Measurements from ENCODE around the gene PRICKLE2.

Gene PRICKLE2

GRCh38 chr3:64152676-64153466 lies 72.4 kb downstream of the PRICKLE2 start:
- DNase-seq = no peak

GRCh38 chr3:64152086-64152485 lies 73.2 kb downstream of the PRICKLE2 start:
- DNase-seq = no peak

DNA sequence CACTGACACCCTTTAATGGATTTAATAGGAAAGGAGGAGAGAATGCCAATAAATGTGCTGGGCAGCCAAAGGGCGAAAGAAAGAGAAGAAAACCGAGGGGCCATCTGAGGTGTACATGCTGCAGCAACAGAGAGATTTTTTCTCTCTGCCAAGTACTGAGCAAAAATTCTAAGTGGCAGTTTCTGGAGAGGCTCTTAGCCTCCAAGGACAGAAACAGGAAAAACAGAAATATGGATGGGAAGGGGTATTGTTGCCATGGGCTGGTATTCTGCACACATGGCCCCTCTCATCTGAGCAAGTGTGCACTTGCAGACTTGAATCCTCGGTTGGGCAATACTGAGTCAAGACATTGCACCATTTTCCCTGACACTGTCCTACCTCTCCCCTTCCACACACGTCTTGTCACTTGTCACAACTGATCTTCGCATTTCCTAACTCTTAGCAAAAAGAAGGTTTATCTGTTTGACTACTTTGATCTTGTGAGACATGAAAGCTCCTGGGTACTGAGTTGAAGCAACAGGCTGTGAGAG lies 73.9 kb downstream of the PRICKLE2 start:
- no peak for DNase-seq

DNA sequence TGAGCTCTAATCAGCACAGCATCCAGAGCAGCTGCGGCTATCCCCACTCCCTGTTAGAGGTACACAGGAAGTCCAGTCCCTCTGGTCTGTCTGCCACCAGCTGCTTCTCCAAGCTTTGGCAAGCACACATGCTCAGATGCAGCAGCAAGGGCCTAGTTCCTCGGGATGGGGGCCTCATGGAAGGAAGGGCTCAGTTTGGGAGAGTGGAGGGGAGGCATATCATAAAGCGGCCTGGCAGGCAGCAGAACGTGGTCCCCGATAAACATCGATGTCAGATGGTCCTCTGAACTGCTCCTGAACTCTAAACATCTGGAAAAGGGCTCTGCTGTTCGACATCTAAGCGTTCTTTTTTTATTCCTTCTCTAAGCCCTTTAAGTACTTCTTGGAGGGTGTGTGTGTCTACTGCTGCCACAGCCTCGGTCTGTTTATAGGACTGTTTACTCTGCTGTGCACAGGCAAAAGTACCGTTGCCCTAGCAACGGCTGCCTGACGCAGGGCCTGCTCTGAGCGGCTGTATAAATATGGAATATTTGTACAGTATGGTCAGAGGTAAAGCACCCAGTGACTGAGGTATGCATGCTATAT lies 74.6 kb downstream of the PRICKLE2 start:
- no peak for DNase-seq

GRCh38 chr3:64149886-64150285 lies 75.4 kb downstream of the PRICKLE2 start:
- DNase-seq = no peak

- no peak for DNase-seq
Measured at GRCh38 chr3:64148955-64149653, 76.2 kb downstream of the PRICKLE2 start.

GRCh38 chr3:64147211-64147610 lies 78.1 kb downstream of the PRICKLE2 start:
- no peak for DNase-seq

GRCh38 chr3:64145438-64145837 lies 79.8 kb downstream of the PRICKLE2 start:
- no peak for DNase-seq

DNA sequence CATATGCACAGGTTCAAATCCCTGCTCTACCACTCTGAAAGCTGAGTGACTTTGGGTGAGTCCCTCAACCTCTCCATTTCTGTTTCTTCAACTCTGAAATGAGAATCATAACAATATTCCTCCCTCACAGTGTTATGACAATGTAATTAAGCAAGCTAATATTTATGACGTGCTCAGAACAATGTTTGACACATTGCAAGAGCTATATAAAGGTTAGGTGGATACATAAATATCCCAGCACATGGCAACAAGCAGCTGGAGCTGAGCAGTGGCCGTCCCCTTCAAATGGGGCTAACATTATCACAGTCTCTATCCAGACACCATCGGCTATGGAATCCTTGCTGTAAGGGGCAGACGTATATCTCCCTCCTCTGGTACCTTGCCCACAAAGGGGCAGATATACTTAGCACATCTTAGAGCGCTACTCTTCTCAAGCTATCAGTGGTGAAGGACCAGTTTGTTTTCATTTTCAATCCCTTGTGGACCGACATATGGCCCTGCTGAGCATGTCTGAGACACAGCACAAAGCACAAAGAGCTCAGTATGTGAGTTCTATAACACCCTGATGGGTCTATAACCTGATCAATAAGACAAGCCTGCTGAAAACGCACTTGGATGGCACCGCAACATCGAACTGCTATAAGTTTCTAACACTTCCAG lies 80.9 kb downstream of the PRICKLE2 start:
- no peak for DNase-seq

DNA sequence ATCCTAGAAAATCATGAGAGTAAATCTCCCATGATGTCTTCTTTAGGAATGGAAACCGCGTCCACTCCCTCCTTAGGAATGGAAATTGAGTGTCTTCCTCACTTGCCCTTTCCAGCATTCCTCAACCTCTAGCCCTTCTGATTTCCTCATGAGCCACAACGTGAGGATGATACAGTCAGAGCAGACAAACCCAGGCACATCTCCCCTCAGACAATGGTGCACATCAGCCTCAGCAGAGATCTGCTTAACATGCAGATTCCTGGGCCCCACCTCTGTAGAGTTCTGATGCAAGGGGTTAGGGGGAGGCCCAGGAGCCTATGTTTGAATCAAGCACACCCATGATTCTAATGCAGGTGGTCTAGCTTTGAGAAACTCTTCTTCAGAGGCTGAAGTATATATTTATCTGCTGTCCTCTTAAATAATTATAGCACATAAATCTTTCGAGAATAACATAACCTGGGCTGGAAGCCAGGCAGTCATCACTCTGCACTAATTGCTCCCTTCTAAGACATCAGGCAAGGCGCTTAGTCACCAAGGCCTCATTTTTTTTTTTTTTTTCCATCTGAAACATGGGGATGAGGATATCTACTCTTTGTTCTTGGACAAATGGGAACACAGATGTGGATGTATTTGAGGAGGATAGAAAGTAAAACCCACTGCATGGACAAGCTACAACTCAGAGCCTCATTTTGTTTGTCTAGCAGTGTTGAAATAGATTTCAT lies 81.7 kb downstream of the PRICKLE2 start:
- no peak for DNase-seq

DNA sequence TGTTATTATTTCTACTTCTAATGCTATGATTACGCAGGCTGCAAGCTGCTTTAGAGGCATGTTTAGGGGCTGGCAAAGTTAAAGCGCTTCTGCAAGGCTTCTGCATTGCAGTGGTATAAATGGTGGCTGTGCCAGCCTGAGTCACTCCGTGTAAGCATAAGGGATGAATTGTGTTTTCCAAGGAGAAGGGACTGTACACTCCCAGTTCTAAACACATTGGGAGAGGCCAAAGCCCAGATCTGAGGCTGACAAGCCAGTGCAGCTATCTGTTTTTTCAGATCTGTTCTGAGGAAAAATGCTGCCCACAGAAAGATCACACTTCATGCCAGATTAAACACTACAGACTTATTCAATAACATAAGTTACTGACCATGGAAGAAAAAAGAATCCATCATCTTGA lies 83.8 kb downstream of the PRICKLE2 start:
- DNase-seq = no peak

- DNase-seq = no peak
Measured at GRCh38 chr3:64140651-64141050, 84.6 kb downstream of the PRICKLE2 start.

- DNase-seq = no peak
Measured at GRCh38 chr3:64138656-64139375, 86.5 kb downstream of the PRICKLE2 start.

- DNase-seq = no peak
Measured at GRCh38 chr3:64138046-64138445, 87.2 kb downstream of the PRICKLE2 start.

DNA sequence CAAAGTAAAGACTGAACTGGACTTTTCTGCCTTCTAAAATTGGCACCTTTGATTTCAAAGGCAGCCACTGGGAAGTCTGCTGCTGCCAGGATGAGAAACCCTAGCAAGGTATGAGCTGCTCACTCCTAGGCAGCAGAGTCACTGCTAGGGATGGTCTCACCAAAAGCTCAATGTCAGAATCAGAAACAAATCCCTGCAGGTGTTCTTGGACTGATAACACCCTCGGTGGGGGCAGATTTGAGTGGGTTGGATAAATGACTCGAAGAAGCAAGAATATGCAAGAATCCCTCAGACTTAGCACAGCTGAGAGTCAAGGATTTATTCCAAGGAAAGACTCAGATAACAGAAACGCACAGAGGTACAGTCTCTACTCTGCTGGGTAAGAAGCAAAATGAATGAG lies 90.4 kb downstream of the PRICKLE2 start:
- no peak for DNase-seq

GRCh38 chr3:64133987-64134386 lies 91.3 kb downstream of the PRICKLE2 start:
- no peak for DNase-seq

DNA sequence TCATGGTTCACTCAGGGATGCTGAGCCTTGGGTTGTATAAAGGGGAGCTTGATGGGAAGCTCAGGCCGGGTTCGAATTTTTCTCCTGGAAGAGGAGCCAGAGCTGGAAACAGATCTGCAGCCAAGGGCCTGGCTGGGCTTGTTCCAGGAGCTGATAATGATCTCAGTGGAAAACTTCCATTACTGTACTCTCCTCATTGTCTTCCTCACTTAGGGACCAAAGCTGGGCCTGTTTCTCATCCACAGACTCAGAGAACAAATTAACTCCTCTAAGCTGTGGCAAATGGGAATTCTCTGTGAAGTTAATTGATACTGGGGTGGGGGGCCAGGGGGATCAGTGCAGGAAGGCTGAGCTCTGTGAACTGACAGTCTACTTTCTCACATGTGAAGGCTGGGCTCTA lies 92.0 kb downstream of the PRICKLE2 start:
- no peak for DNase-seq

- DNase-seq = no peak
Measured at GRCh38 chr3:64131725-64132469, 93.4 kb downstream of the PRICKLE2 start.

GRCh38 chr3:64130436-64130835 lies 94.8 kb downstream of the PRICKLE2 start:
- DNase-seq = no peak

DNA sequence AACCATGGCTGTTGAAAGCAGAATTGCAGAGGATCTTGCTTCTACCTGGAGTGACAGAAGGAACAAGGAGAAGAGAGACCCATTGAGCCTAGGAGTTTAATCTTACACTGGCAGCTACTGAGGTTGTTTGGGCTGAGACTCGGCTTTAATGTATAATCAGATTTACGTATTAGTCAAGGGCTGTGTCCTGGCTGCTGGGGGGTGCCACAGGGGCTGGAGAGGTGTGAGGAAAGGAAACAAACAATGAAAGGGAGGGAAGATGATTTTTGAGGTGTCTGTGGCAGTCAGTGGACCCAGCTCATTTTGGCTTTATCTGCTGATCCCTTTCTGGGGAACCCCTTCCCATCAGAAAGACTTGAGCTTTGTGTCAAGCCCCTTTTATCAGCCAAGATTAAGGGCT lies 95.7 kb downstream of the PRICKLE2 start:
- no peak for DNase-seq

DNA sequence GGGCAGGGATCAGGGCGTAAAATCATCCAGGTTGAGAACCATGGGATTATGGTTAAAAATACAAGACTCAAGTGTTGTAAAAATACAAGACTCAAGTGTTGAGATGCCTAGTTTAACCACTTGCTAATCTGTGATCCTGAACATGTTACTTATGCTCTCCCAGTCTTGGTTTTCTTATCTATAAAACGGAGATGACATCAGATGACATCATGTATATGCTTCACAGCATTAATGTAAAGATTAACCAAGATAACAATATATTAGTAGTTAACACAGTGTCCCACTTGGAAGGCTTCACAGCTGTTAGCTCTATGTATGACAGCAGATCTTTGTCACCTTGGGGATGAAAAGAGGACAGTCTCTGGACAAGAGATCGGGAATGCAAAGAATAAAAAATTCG lies 96.2 kb downstream of the PRICKLE2 start:
- no peak for DNase-seq
